CD4-positive, alpha-beta T cell treated with Interleukin-21 for 1 hour (primary cell): Measurements from ENCODE around the gene RESF1.
A peak's percentile ranks its signal among the peaks of the same experiment; 100 is the strongest.
"Not testable (repeated sequence)": the region's sequence is repeated elsewhere in the genome, so short reads cannot be mapped to it uniquely, and the experiment has no call there.

Experiments
- DNase-seq: peaks from one replicate; pipeline ENCODE4 v3.0.0-alpha.2; 2020

The RESF1 gene

GRCh38 chr12:31959161-31959700 lies at the start of gene RESF1:
Gene RESF1 (plus strand): TSS chr12:31959415. CDS start chr12:31980956, 21,541 bp downstream.
- peak; percentile 89 for DNase-seq

DNA sequence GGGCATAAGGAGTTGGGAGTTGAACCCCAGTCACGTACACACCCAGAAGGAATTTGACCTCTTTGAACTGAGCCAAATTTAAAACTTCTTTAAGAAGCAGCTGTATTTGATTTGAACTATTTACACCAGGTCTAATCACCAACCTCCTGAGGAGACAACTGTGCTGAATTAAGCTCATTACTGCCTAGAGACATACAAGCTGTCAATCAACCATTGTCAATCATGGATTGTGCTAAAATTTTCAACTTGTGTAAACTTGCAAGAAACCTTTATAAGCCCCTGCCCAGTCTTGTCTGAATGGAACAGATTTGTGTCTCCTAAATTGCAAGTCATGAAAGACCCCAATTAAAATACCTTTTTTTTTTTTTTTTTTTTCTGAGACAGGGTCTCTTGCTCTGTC lies 44.3 kb upstream of the RESF1 start:
- no peak for DNase-seq

GRCh38 chr12:31915446-31915845 lies 43.8 kb upstream of the RESF1 start:
- DNase-seq: no peak

- no peak for DNase-seq
Observed at GRCh38 chr12:31922341-31923062, 36.7 kb upstream of the RESF1 start.

GRCh38 chr12:31923063-31923412 lies 36.2 kb upstream of the RESF1 start:
- peak; percentile 7 for DNase-seq

DNA sequence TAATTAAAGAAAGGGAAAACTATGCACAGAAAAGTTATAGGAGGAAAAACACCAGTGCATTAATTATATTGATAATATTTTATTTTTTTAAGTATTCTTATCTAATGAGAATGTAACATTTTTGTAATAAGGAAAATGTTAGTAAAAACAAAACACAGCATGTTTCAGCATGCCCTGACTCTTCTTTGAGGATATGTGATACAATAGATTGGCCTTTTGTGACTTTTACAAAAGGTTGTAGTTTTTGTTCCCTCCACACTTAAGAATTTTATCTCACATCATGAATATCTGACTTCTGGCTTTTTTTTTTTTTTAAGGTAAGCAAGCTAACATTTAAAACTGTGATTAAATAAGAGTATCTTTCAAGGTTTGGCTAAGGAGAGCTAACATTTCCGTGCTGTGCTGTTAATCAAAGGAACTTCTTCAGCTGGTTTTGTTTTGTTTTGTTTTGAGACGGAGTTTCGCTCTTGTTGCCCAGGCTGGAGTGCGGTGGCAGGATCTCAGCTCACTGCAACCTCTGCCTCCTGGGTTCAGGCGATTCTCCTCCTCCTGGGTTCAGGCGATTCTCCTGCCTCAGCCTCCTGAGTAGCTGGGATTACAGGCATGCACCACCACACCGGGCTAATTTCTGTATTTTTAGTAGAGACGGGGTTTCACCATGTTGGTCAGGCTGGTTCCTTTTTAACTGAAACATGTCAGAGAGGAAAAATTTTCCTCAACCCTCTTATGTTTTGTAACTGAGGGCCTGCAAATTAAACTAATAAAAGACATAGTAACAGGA lies 30.8 kb upstream of the RESF1 start:
- DNase-seq: peak; percentile 50

GRCh38 chr12:31929027-31929526 lies 30.1 kb upstream of the RESF1 start:
- DNase-seq: peak; percentile 4

- DNase-seq: peak; percentile 50
Observed at GRCh38 chr12:31931796-31932715, 27.2 kb upstream of the RESF1 start.

GRCh38 chr12:31944299-31944698 lies 14.9 kb upstream of the RESF1 start:
- DNase-seq: no peak

DNA sequence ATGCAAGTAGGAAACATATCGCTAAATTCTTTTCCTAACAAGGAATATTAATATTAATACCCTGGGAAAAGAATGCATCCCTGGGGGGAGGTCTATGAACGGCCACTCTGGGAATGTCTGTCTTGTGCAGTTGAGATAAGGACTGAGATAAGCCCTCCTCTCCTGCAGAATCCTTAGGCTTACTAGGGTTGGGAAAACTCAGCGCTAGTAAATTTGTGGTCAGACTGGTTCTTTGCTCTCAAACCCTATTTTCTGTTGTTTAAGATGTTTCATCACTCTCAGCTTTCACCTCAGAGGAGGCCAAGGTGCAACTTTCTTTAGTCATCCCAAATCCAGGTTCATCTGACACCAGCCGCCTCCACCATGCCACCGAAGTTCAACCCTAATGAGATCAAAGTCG lies 11.2 kb upstream of the RESF1 start:
- DNase-seq: no peak

GRCh38 chr12:31948697-31949359 lies 10.4 kb upstream of the RESF1 start:
- not testable (repeated sequence) for DNase-seq

GRCh38 chr12:31950088-31950487 lies 9.1 kb upstream of the RESF1 start:
- DNase-seq: no peak

- DNase-seq: no peak
Observed at GRCh38 chr12:31950492-31950891, 8.7 kb upstream of the RESF1 start.

GRCh38 chr12:31951008-31951407 lies 8.2 kb upstream of the RESF1 start:
- DNase-seq: no peak

DNA sequence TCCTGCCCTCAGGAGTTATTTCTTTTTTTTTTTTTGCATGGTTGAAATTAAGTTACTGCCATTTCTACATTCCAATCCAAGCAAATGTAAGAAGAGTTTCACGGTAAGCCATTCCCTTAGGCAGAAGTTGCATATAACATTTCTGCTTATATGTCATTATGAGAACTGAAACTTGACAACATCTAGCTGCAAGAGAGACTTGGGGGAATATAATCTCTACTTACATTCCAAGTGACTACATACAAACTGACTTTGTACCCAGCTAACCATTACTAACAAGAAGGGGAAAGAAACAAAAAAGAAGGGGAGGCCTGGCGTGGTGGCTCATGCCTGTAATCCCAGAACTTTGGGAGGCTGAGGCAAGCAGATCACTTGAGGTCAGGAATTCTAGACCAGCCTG lies 7.3 kb upstream of the RESF1 start:
- DNase-seq: no peak

GRCh38 chr12:31952418-31952817 lies 6.8 kb upstream of the RESF1 start:
- DNase-seq: no peak

DNA sequence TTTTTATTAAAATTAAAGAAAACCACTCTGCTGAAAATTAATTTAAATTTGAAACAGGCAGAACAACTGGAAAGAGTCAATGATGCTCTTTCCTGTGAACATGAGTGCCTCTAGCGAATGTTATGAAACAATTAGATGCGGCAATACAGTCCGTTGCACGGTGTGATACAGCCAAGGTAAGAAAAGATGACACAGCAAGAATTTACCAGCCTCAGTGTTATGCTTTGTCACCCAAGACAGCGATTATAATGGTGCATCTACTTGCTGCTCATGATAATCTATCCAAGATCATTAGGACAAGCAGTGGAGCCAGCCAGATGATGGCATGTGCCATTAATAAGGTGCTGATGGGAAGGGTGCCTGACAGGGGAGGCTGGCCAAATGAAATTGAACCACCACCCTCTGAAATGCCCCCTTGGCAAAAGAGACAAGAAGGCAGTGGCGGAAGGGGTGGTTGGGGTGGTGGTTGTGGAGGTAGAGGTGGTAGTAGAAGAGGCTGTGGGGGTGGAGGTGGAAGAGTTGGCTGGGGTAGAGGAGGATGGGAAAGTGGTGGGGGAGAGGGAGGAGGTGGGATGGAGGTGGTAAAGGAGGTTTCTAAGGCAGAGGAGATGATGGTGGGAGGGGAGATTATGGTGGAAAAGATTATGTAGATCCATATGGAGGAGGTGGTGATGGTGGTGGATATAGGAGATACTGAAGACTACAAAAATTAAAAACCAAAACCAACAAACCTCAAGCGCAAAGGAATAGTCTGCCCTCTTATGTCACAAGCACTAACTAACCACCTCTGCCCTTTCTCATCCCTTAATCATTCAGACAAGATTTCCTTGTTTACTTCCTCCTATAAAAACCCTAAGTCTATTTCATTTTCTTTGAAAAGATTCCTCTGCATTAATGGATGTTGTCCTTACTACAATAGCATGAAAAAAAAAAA lies 4.0 kb upstream of the RESF1 start:
- DNase-seq: no peak

- DNase-seq: no peak
Observed at GRCh38 chr12:31958569-31959160, 550 bp upstream of the RESF1 start.

- peak; percentile 74 for DNase-seq
Observed at GRCh38 chr12:31959701-31960391, 631 bp downstream of the RESF1 start.

DNA sequence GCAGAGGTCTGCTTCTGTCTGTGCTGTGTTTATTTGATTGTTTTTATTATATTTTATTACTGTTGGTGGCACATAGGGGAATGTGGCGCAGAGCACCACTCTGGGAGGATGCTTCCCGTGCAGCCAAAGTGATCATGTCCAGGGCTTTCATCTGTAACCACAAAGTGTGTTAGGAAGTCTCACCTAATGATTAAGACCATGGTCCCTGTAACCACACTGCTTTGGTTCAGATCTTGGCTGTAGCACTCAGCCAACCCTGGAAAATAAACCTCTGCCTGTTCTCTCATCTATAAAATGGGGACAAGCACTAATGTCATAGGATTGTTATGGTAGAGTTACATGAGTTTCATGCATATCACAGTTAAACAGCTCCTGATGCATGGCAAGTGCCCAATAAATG lies 1.9 kb downstream of the RESF1 start:
- DNase-seq: no peak
